Thoracic aorta (tissue), 2 donors: ENCODE data around the gene ENO2. TPM values are rescaled to one million over a fixed set of nuclear protein-coding genes. Genes with fewer than 3 reads are reported as not detected.
"Not testable (repeated sequence)": the region's sequence is repeated elsewhere in the genome, so short reads cannot be mapped to it uniquely, and the experiment has no call there.

Experiments used
- ATAC-seq: fragments of 150-250 bp; one replicate; pipeline ENCODE4 v1.8.0; 2017; ENCODE audit warnings: low read depth; ENCODE audit not compliant: insufficient number of reproducible peaks, low FRiP score
- DNase-seq: peaks from one replicate; pipeline ENCODE4 v3.0.0-alpha.2; 2020; ENCODE audit warnings: low spot score
- H3K27ac ChIP-seq, 2 donors: fragments of 200-600 bp; sonication (generic); 1 replicate in 1 of 2; 2 replicates in 1 of 2; pipeline ENCODE4 v1.5.1; 2016; ENCODE audit warnings: mild to moderate bottlenecking in 2 of 2, moderate library complexity in 2 of 2
- H3K27me3 ChIP-seq: fragments of 200-600 bp; sonication (generic); replicated peaks from 2 replicates; pipeline ENCODE4 v1.6.0; 2016; ENCODE audit warnings: mild to moderate bottlenecking; ENCODE audit not compliant: insufficient read depth
- H3K36me3 ChIP-seq: fragments of 200-600 bp; sonication (generic); one replicate; pipeline ENCODE4 v1.5.1; 2016
- H3K4me1 ChIP-seq, 2 donors: fragments of 200-600 bp; sonication (generic); 1 replicate in 1 of 2; 2 replicates in 1 of 2; pipeline versions ENCODE4 v1.5.1 to v1.6.0; 2016; ENCODE audit warnings: low read depth in 2 of 2, mild to moderate bottlenecking in 1 of 2; ENCODE audit not compliant: control insufficient read depth in 1 of 2
- H3K4me3 ChIP-seq: fragments of 200-600 bp; sonication (generic); 2 replicates; pipeline ENCODE4 v1.5.1; 2016; ENCODE audit warnings: mild to moderate bottlenecking
- H3K9me3 ChIP-seq: fragments of 200-600 bp; sonication (generic); 2 replicates; pipeline ENCODE4 v1.5.1; 2016
- total RNA-seq, 2 donors: library from RNA; depleted of rRNA; stranded (reverse); fragments of >200 nt; gene quantifications; one replicate each; pipeline versions ENCODE4 v1.1.0 to v1.2.3, GENCODE V29; 2016
- TF ChIP-seq, protein P1 (sequence below): fragments of 200-600 bp; sonication (generic); IDR thresholded peaks from one replicate; pipeline ENCODE4 v1.5.1; 2019; ENCODE audit warnings: antibody characterized with exemption

Gene ENO2
- total RNA-seq, 2 donors from 2014 or later, result 53.6 to 57.9 TPM

GRCh38 chr12:6872073-6873048 is 42.0 kb upstream of the ENO2 start:
- peak; percentile 40 for ATAC-seq
- Histone ChIP-seq H3K36me3 (peaks cover 11% of the 10 kb centered on the region), H3K4me1 (peaks cover 33 to 43% of the 10 kb centered on the region in 2 donors), H3K4me3 (peak overlapping the region; percentile 97), H3K27me3 (no peaks in the 10 kb centered on the region), H3K27ac (peak overlapping the region; percentile 89 to 94), H3K9me3 (no peaks in the 10 kb centered on the region)
- peak; percentile 43 for DNase-seq
- TF ChIP-seq, protein P1, sequence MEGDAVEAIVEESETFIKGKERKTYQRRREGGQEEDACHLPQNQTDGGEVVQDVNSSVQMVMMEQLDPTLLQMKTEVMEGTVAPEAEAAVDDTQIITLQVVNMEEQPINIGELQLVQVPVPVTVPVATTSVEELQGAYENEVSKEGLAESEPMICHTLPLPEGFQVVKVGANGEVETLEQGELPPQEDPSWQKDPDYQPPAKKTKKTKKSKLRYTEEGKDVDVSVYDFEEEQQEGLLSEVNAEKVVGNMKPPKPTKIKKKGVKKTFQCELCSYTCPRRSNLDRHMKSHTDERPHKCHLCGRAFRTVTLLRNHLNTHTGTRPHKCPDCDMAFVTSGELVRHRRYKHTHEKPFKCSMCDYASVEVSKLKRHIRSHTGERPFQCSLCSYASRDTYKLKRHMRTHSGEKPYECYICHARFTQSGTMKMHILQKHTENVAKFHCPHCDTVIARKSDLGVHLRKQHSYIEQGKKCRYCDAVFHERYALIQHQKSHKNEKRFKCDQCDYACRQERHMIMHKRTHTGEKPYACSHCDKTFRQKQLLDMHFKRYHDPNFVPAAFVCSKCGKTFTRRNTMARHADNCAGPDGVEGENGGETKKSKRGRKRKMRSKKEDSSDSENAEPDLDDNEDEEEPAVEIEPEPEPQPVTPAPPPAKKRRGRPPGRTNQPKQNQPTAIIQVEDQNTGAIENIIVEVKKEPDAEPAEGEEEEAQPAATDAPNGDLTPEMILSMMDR, result peak; percentile 91

DNA sequence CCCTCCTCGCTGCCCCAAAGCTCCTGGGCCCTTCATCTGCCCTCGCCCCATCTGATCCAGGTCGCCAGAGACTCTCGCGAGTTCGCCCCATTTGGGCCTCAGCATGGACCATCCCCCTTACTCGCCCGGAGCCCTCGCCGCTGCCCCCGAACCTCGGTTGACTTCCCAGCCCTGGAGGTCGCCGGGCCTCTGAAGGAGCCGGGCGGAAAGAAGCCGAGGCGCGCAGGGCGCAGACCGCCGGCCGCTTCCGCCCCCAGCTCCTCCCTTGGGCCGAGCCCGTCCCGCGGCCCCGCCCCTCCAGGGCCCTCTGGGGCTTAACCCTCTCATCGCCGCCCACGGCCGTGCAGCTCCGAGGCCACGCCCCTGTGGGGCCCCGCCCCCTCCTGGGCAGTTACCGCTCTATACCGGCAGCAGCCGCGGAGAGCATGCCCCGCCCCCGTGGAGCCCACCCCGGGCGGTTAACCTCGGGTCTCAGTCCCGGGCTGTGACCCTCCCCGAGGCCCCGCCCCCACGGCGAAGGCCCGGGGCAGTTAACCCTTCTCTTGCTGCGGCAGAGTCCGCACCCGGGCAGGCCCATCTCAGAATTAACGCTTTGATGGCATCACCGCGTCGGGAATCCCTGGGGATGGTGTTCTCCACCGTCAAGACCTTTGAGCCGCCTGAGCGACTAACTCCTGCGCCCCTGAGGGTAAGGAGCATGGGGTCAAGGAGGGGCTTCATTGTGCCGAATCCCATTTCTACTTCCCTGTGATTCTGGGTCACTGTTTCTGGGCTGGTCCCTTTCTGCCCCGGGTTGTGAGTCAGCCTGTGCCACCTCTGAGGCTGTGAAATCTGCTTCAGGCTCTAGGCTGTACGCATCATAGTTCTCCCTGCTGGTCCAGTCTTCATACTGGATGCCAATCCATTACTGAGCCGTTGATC is 41.0 kb upstream of the ENO2 start, which contains the start of gene SPSB2:
Gene SPSB2, minus strand, starts transcription at position 210 of the 921 bp plus-strand sequence. CDS start 402 bp downstream, outside the sequence.
- Histone ChIP-seq H3K27me3 (no peaks in the 10 kb centered on the region), H3K27ac (peak within 1 kb of the TSS; percentile 89 to 94), H3K36me3 (peaks cover 11% of the 10 kb centered on the region), H3K4me1 (peaks cover 31 to 42% of the 10 kb centered on the region in 2 donors), H3K4me3 (peak within 1 kb of the TSS; percentile 97), H3K9me3 (no peaks in the 10 kb centered on the region)
- peak; percentile 90 for ATAC-seq
- peak; percentile 88 for DNase-seq
- TF ChIP-seq, protein P1, result no peak

GRCh38 chr12:6874015-6874368 is 40.4 kb upstream of the ENO2 start:
- Histone ChIP-seq H3K27ac (peak overlapping the region; percentile 89 to 94), H3K36me3 (peaks cover 11% of the 10 kb centered on the region), H3K4me3 (peak overlapping the region; percentile 97), H3K4me1 (peaks cover 25 to 36% of the 10 kb centered on the region in 2 donors)
- H3K9me3 ChIP-seq, H3K27me3 ChIP-seq, ATAC-seq, DNase-seq: not testable (repeated sequence)

DNA sequence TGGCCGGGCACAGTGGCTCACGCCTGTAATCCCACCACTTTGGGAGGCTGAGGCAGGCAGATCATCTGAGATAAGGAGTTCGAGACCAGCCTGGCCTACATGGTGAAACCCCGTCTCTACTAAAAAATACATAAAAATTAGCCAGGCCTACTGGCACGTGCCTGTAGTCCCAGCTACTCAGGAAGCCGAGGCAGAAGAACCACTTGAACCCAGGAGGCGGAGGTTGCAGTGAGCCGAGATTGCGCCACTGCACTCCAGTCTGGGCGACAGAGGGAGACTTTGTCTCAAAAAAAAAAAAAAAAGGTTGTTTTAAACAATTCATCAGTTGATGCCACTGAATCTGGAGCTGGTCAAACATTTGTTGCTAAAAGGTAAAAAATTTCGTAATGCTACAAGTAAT is 34.6 kb upstream of the ENO2 start:
- not testable (repeated sequence) for H3K9me3 ChIP-seq, H3K27ac ChIP-seq, ATAC-seq, H3K4me3 ChIP-seq, DNase-seq, H3K27me3 ChIP-seq, H3K4me1 ChIP-seq
- peaks cover 13% of the 10 kb centered on the region for H3K36me3 ChIP-seq

- no peak for ATAC-seq
- H3K9me3 ChIP-seq, result no peaks in the 10 kb centered on the region
- TF ChIP-seq, protein P1, result no peak
- no peaks in the 10 kb centered on the region for H3K4me1 ChIP-seq
- no peak for DNase-seq
- H3K36me3 ChIP-seq, result peaks cover 13% of the 10 kb centered on the region
- H3K27ac ChIP-seq, result no peak overlapping the region
- H3K4me3 ChIP-seq, result no peak overlapping the region
- no peaks in the 10 kb centered on the region for H3K27me3 ChIP-seq
Observed at GRCh38 chr12:6883252-6883651, 31.1 kb upstream of the ENO2 start.
